Panc1 (cell line): Measurements from ENCODE around the gene SLC38A9. TPM values are rescaled to one million over a fixed set of nuclear protein-coding genes. Genes with fewer than 3 reads are reported as not detected.

Experiments
- ATAC-seq: fragments of 200-7000 bp; cut with Tn5 transposase; 2 replicates; pipeline ENCODE4 v1.9.1; 2020; ENCODE audit warnings: mild to moderate bottlenecking, moderate library complexity
- BruUV-seq: library from RNA; stranded (reverse); fragments of 400-500 nt; replicated peaks from 2 replicates; lab custom pipeline; 2021; lab: Mats Ljungman, UMichigan
- CTCF ChIA-PET: fragments of 300-600 bp; sonication (Branson Sonifier 250); formaldehyde crosslinking; loops from one replicate; lab custom pipeline; 2022; ENCODE audit warnings: antibody characterized with exemption; lab: Charles Lee
- POLR2A ChIA-PET: fragments of 300-600 bp; sonication (Branson Sonifier 250); formaldehyde crosslinking; loops from one replicate; lab custom pipeline; 2022; ENCODE audit warnings: antibody characterized with exemption; lab: Charles Lee
- DNase-seq: peaks from one replicate; pipeline ENCODE4 v3.0.0-alpha.2; 2010; ENCODE audit warnings: low read depth, low spot score
- H3K27ac ChIP-seq: 2 replicates; pipeline ENCODE4 v1.5.1; 2011; ENCODE audit warnings: mild to moderate bottlenecking, low read length, inconsistent platforms
- H3K27me3 ChIP-seq: fragments of 200-500 bp; sonication (Bioruptor generic); 2 replicates; pipeline ENCODE4 v1.6.0; 2014; ENCODE audit warnings: low read length, inconsistent platforms; ENCODE audit not compliant: control insufficient read depth, insufficient read depth
- H3K36me3 ChIP-seq: fragments of 200-500 bp; sonication (Bioruptor generic); 2 replicates; pipeline ENCODE4 v1.5.1; 2014; ENCODE audit warnings: inconsistent platforms, mild to moderate bottlenecking, low read length, moderate library complexity; ENCODE audit not compliant: control insufficient read depth, insufficient read depth
- H3K4me1 ChIP-seq: 2 replicates; pipeline ENCODE4 v1.5.1; 2011; ENCODE audit warnings: inconsistent platforms, mild to moderate bottlenecking, low read length, moderate library complexity; ENCODE audit not compliant: control insufficient read depth, insufficient read depth
- H3K4me3 ChIP-seq, 2 experiments: 2 replicates each; pipeline ENCODE4 v1.5.1; 2011 to 2012; ENCODE audit warnings: low read depth in 2 of 2, low read length in 2 of 2, mild to moderate bottlenecking in 2 of 2, inconsistent platforms in 1 of 2, moderate library complexity in 1 of 2
- H3K9me3 ChIP-seq: fragments of 200-500 bp; sonication (Bioruptor generic); 2 replicates; pipeline ENCODE4 v1.5.1; 2014; ENCODE audit warnings: low read depth, mild to moderate bottlenecking, inconsistent platforms, low read length, moderate library complexity; ENCODE audit not compliant: control insufficient read depth, insufficient read depth
- POLR2AphosphoS5 ChIP-seq: IDR thresholded peaks from 2 replicates; pipeline ENCODE4 v1.6.1; 2012; ENCODE audit warnings: mild to moderate bottlenecking, low read depth, low read length, moderate library complexity
- REST ChIP-seq, 2 experiments: IDR thresholded peaks; 2 replicates each; pipeline ENCODE4 v1.6.1; 2011 to 2012; ENCODE audit warnings: low read depth in 2 of 2, control low read depth in 1 of 2, low read length in 1 of 2, mild to moderate bottlenecking in 1 of 2, moderate library complexity in 1 of 2; ENCODE audit not compliant: insufficient read depth in 1 of 2
- SIN3A ChIP-seq: IDR thresholded peaks from 2 replicates; pipeline ENCODE4 v1.6.1; 2012; ENCODE audit warnings: low read depth, mild to moderate bottlenecking, low read length, moderate library complexity, borderline replicate concordance; ENCODE audit not compliant: insufficient read depth
- TCF7L2 ChIP-seq: IDR thresholded peaks from 2 replicates; pipeline ENCODE4 v1.6.1; 2011; ENCODE audit warnings: mild to moderate bottlenecking, low read depth, low read length, inconsistent platforms
- in situ Hi-C: cut with HindIII; loops from 2 replicates; pipeline ENCODE4 v1.10.0; 2016; ENCODE audit warnings: low sequenced_read_pairs, low pct_unique_long_range_greater_than_20kb
- intact Hi-C: fragments of 100-400 bp; cut with micrococcal nuclease; formaldehyde crosslinking; loops from one replicate; pipeline ENCODE4 v1.10.0; 2022; ENCODE audit not compliant: unreplicated experiment
- total RNA-seq: library from RNA; stranded (reverse); gene quantifications from one replicate; pipeline ENCODE4 v1.2.1, GENCODE V29; 2021; ENCODE audit not compliant: unreplicated experiment
- TF ChIP-seq, protein P1 (sequence below): fragments of 450-650 bp; IDR thresholded peaks from 2 replicates; pipeline ENCODE4 v1.5.1; 2017; ENCODE audit warnings: mild to moderate bottlenecking

Gene SLC38A9
- total RNA-seq, 1 experiment from 2014 or later: 12.8 TPM

DNA sequence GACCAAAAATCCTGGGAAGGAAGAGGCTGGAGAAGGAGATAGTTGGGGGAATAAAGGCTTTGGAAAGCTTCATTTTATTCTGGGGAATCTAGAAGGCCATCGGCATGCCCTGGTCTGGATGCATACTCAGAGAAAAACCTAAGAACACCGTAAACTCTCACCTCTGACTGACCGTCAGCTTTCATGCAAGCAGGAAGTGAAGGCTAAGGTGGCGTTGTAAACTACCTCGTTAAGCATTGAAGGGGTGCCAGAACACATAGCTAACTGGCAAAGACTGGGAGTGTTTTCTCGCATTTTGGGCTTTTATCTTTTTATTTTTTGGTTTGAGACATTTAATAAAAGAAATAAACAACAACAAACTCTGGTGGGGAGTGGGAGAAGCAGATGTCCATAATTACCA is 2.6 kb upstream of the SLC38A9 start:
- ATAC-seq: no peak
- ChIA-PET POLR2A (no interaction called here), CTCF (no interaction called here)
- DNase-seq: no peak
- H3K27me3 ChIP-seq: no peaks in the 10 kb centered on the region
- TF ChIP-seq TCF7L2 (no peak), POLR2AphosphoS5 (no peak), SIN3A (no peak), REST (IDR thresholded peaks at IDR 0.05; ENCODE audit: insufficient read depth in 1 of 2, low read depth in 2 of 2, low read length in 1 of 2) (no peak)
- TF ChIP-seq, protein P1, sequence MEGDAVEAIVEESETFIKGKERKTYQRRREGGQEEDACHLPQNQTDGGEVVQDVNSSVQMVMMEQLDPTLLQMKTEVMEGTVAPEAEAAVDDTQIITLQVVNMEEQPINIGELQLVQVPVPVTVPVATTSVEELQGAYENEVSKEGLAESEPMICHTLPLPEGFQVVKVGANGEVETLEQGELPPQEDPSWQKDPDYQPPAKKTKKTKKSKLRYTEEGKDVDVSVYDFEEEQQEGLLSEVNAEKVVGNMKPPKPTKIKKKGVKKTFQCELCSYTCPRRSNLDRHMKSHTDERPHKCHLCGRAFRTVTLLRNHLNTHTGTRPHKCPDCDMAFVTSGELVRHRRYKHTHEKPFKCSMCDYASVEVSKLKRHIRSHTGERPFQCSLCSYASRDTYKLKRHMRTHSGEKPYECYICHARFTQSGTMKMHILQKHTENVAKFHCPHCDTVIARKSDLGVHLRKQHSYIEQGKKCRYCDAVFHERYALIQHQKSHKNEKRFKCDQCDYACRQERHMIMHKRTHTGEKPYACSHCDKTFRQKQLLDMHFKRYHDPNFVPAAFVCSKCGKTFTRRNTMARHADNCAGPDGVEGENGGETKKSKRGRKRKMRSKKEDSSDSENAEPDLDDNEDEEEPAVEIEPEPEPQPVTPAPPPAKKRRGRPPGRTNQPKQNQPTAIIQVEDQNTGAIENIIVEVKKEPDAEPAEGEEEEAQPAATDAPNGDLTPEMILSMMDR: no peak
- no peaks in the 10 kb centered on the region; the same call in 1 of the 2 replicates for H3K9me3 ChIP-seq
- no TSS peak for BruUV-seq
- no peak overlapping the region for H3K27ac ChIP-seq
- intact Hi-C loops (loop anchor here (10.0 kb wide), 2 partner anchors 210 to 490 kb away; no protein-coding TSS in a partner anchor), in situ Hi-C loops (no loop called here)
- H3K36me3 ChIP-seq: no peaks in the 10 kb centered on the region; the same call in 1 of the 2 replicates
- no peaks in the 10 kb centered on the region for H3K4me1 ChIP-seq
- no peak overlapping the region for H3K4me3 ChIP-seq

DNA sequence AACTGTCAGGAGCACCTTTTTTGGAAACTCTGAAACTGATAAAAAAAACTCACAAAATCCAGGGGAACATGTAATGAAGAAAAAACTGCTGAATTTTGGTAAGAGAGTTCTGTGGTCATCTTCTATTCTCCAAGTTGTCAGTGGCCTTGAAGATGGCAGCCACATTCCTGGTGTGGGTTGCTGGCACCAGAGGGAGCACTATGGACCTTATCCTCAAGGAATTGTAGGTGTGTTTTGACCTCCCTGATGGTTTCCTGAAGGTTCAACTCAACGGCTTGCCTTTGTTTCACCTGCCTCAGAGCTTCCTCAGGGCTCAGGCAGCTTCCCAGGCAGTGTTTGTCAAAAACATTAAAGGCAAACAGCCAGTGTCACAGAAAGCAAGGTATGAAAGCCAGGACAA is 2.2 kb upstream of the SLC38A9 start:
- no peak overlapping the region for H3K4me3 ChIP-seq
- no peak for ATAC-seq
- no peak for DNase-seq
- intact Hi-C loops (loop anchor here (10.0 kb wide), 2 partner anchors 210 to 490 kb away; no protein-coding TSS in a partner anchor), in situ Hi-C loops (no loop called here)
- no peak overlapping the region for H3K27ac ChIP-seq
- H3K9me3 ChIP-seq: no peaks in the 10 kb centered on the region; the same call in 1 of the 2 replicates
- BruUV-seq: no TSS peak
- no peaks in the 10 kb centered on the region for H3K4me1 ChIP-seq
- no peaks in the 10 kb centered on the region; the same call in 1 of the 2 replicates for H3K36me3 ChIP-seq
- POLR2A ChIA-PET: no interaction called here
- no peaks in the 10 kb centered on the region for H3K27me3 ChIP-seq
- CTCF ChIA-PET: no interaction called here
- TF ChIP-seq, protein P1: no peak
- no peak for TF ChIP-seq POLR2AphosphoS5
- TF ChIP-seq TCF7L2: no peak
- no peak for TF ChIP-seq REST (IDR thresholded peaks at IDR 0.05; ENCODE audit: insufficient read depth in 1 of 2, low read depth in 2 of 2, low read length in 1 of 2)
- TF ChIP-seq SIN3A: no peak
